ENCODE measurements around the gene SLC44A2. TPM values are rescaled to one million over a fixed set of nuclear protein-coding genes. Genes with fewer than 3 reads are reported as not detected.

Gene SLC44A2
- total and polyA plus RNA-seq, 2 experiments from 2014 or later, result 44.4 to 91.3 TPM

- Histone ChIP-seq H3K4me3 (no peak overlapping the region), H3K4me2 (no peak overlapping the region), H3K27ac (no peak overlapping the region), H2AFZ (no peak overlapping the region), H3K27me3 (no peaks in the 10 kb centered on the region), H3K36me3 (replicated peaks; ENCODE audit: insufficient read depth, low read depth) (no peaks in the 10 kb centered on the region), H3K9me2 (replicated peaks; ENCODE audit: insufficient read depth) (no peaks in the 10 kb centered on the region), H4K20me1 (ENCODE audit: insufficient read depth, poor library complexity, severe bottlenecking) (peaks cover 68% of the 10 kb centered on the region), H3K79me2 (peaks cover 45% of the 10 kb centered on the region), H3K4me1 (ENCODE audit: insufficient read depth) (no peaks in the 10 kb centered on the region), H3K9me3 (ENCODE audit: low read depth) (no peaks in the 10 kb centered on the region)
- WGBS (ENCODE audit: low lambda C conversion rate, missing lambda C conversion rate), result 99% methylated on average over 15 of the region's 15 CpGs
- TF ChIP-seq CTCF (IDR thresholded peaks at IDR 0.05; ENCODE audit: poor library complexity) (no peak), EZH2 (IDR thresholded peaks at IDR 0.05; ENCODE audit: borderline replicate concordance) (no peak), EZH2phosphoT487 (IDR thresholded peaks at IDR 0.05; ENCODE audit: low read depth, severe bottlenecking, unreplicated experiment) (no peak)
- no peak for DNase-seq (ENCODE audit: low spot score)
Observed at GRCh38 chr19:10683064-10683426, 57.7 kb downstream of the SLC44A2 start.

GRCh38 chr19:10683582-10683981, 58.2 kb downstream of the SLC44A2 start:
- H3K9me3 ChIP-seq (ENCODE audit: low read depth), result no peaks in the 10 kb centered on the region
- no peak overlapping the region for H2AFZ ChIP-seq
- peaks cover 39% of the 10 kb centered on the region for H3K79me2 ChIP-seq
- no peaks in the 10 kb centered on the region for H3K36me3 ChIP-seq (replicated peaks; ENCODE audit: insufficient read depth, low read depth)
- no peaks in the 10 kb centered on the region for H3K4me1 ChIP-seq (ENCODE audit: insufficient read depth)
- no peak overlapping the region for H3K27ac ChIP-seq
- H3K9me2 ChIP-seq (replicated peaks; ENCODE audit: insufficient read depth), result no peaks in the 10 kb centered on the region
- H3K4me2 ChIP-seq, result no peak overlapping the region
- no peaks in the 10 kb centered on the region for H3K27me3 ChIP-seq
- 97% methylated on average over 13 of the region's 21 CpGs for WGBS (ENCODE audit: low lambda C conversion rate, missing lambda C conversion rate)
- TF ChIP-seq EZH2phosphoT487 (IDR thresholded peaks at IDR 0.05; ENCODE audit: low read depth, severe bottlenecking, unreplicated experiment), result no peak
- no peak for TF ChIP-seq CTCF (IDR thresholded peaks at IDR 0.05; ENCODE audit: poor library complexity)
- DNase-seq (ENCODE audit: low spot score), result no peak
- H4K20me1 ChIP-seq (ENCODE audit: insufficient read depth, poor library complexity, severe bottlenecking), result peaks cover 66% of the 10 kb centered on the region
- H3K4me3 ChIP-seq, result no peak overlapping the region

- no peak for DNase-seq (ENCODE audit: low spot score)
- WGBS (ENCODE audit: low lambda C conversion rate, missing lambda C conversion rate), result 97% methylated on average over 5 of the region's 5 CpGs
- H2AFZ ChIP-seq, result no peak overlapping the region
- H3K27ac ChIP-seq, result no peak overlapping the region
- H4K20me1 ChIP-seq (ENCODE audit: insufficient read depth, poor library complexity, severe bottlenecking), result peaks cover 59% of the 10 kb centered on the region
- H3K79me2 ChIP-seq, result peaks cover 25% of the 10 kb centered on the region
- H3K9me3 ChIP-seq (ENCODE audit: low read depth), result no peaks in the 10 kb centered on the region
- no peaks in the 10 kb centered on the region for H3K4me1 ChIP-seq (ENCODE audit: insufficient read depth)
- no peaks in the 10 kb centered on the region for H3K27me3 ChIP-seq
- no peak for TF ChIP-seq CTCF (IDR thresholded peaks at IDR 0.05; ENCODE audit: poor library complexity)
- TF ChIP-seq EZH2 (IDR thresholded peaks at IDR 0.05; ENCODE audit: borderline replicate concordance), result no peak
- no peak for TF ChIP-seq EZH2phosphoT487 (IDR thresholded peaks at IDR 0.05; ENCODE audit: low read depth, severe bottlenecking, unreplicated experiment)
- H3K4me3 ChIP-seq, result no peak overlapping the region
- no peaks in the 10 kb centered on the region for H3K9me2 ChIP-seq (replicated peaks; ENCODE audit: insufficient read depth)
- H3K4me2 ChIP-seq, result no peak overlapping the region
- no peaks in the 10 kb centered on the region for H3K36me3 ChIP-seq (replicated peaks; ENCODE audit: insufficient read depth, low read depth)
Observed at GRCh38 chr19:10685210-10685609, 59.9 kb downstream of the SLC44A2 start.

- H3K9me2 ChIP-seq (replicated peaks; ENCODE audit: insufficient read depth), result no peaks in the 10 kb centered on the region
- H3K4me1 ChIP-seq (ENCODE audit: insufficient read depth), result no peaks in the 10 kb centered on the region
- no peak overlapping the region for H3K4me3 ChIP-seq
- 95% methylated on average over 10 of the region's 10 CpGs for WGBS (ENCODE audit: low lambda C conversion rate, missing lambda C conversion rate)
- H3K27me3 ChIP-seq, result no peaks in the 10 kb centered on the region
- DNase-seq (ENCODE audit: low spot score), result no peak
- H3K4me2 ChIP-seq, result no peak overlapping the region
- no peak for TF ChIP-seq EZH2phosphoT487 (IDR thresholded peaks at IDR 0.05; ENCODE audit: low read depth, severe bottlenecking, unreplicated experiment)
- no peak for TF ChIP-seq EZH2 (IDR thresholded peaks at IDR 0.05; ENCODE audit: borderline replicate concordance)
- no peak for TF ChIP-seq CTCF (IDR thresholded peaks at IDR 0.05; ENCODE audit: poor library complexity)
- peaks cover 60% of the 10 kb centered on the region for H4K20me1 ChIP-seq (ENCODE audit: insufficient read depth, poor library complexity, severe bottlenecking)
- H3K27ac ChIP-seq, result no peak overlapping the region
- H2AFZ ChIP-seq, result no peak overlapping the region
- peaks cover 18% of the 10 kb centered on the region for H3K79me2 ChIP-seq
- no peaks in the 10 kb centered on the region for H3K9me3 ChIP-seq (ENCODE audit: low read depth)
- H3K36me3 ChIP-seq (replicated peaks; ENCODE audit: insufficient read depth, low read depth), result no peaks in the 10 kb centered on the region
Observed at GRCh38 chr19:10686193-10686592, 60.8 kb downstream of the SLC44A2 start.

All from hepatocyte (in vitro differentiated cells).